Endothelial cell of umbilical vein (primary cell): Measurements from ENCODE around the gene ZBTB6. TPM values are rescaled to one million over a fixed set of nuclear protein-coding genes. Genes with fewer than 3 reads are reported as not detected.

Experiments
- BruUV-seq: library from RNA; stranded (reverse); fragments of 400-500 nt; replicated peaks from 2 replicates; lab custom pipeline; 2021; lab: Mats Ljungman, UMichigan
- CTCF ChIA-PET: fragments of 300-600, 350-600 bp; sonication (Branson Sonifier 250); formaldehyde crosslinking; loops from one replicate; lab custom pipeline; 2021; ENCODE audit warnings: antibody characterized with exemption, inconsistent platforms; lab: Charles Lee
- POLR2A ChIA-PET: fragments of 300-600, 350-600 bp; sonication (Branson Sonifier 250); formaldehyde crosslinking; loops from one replicate; lab custom pipeline; 2021; ENCODE audit warnings: antibody characterized with exemption, inconsistent platforms; lab: Charles Lee
- DNase-seq: peaks from one replicate; pipeline ENCODE4 v3.0.0-alpha.2; 2011; ENCODE audit warnings: low read depth, low spot score
- FAIRE-seq: peaks from 2 replicates; lab custom pipeline; 2011; peaks lifted over from hg19 to GRCh38; lab: Jason Lieb, UNC
- H2AFZ ChIP-seq: 2 replicates; pipeline ENCODE4 v1.6.0; 2012; ENCODE audit warnings: low read depth, low read length, control low read depth, inconsistent platforms
- H3K27ac ChIP-seq: 2 replicates; pipeline ENCODE4 v1.5.1; 2011; ENCODE audit warnings: low read depth, mild to moderate bottlenecking, control low read depth, low read length, moderate library complexity; ENCODE audit not compliant: insufficient read depth
- H3K27me3 ChIP-seq, 2 experiments: 2 replicates each; pipeline versions ENCODE4 v1.6.0 to v1.6.1; 2011; ENCODE audit warnings: low read length in 2 of 2, mixed read lengths in 1 of 2; ENCODE audit not compliant: control insufficient read depth in 2 of 2, insufficient read depth in 2 of 2
- H3K36me3 ChIP-seq, 2 experiments: 2 replicates in 1 of 2; 3 replicates in 1 of 2; pipeline ENCODE4 v1.5.1; 2011; ENCODE audit warnings: low read length in 2 of 2, mild to moderate bottlenecking in 1 of 2, moderate library complexity in 1 of 2; ENCODE audit not compliant: control insufficient read depth in 2 of 2, insufficient read depth in 2 of 2; ENCODE audit errors: extremely low read depth in 1 of 2
- H3K4me1 ChIP-seq: 3 replicates; pipeline ENCODE4 v1.5.1; 2011; ENCODE audit warnings: mild to moderate bottlenecking, low read length; ENCODE audit not compliant: control insufficient read depth, insufficient read depth; ENCODE audit errors: extremely low read depth
- H3K4me2 ChIP-seq: 2 replicates; pipeline ENCODE4 v1.6.1; 2011; ENCODE audit warnings: low read length, control low read depth, mixed read lengths; ENCODE audit not compliant: insufficient read depth
- H3K4me3 ChIP-seq, 3 experiments: fragments of 200-600 bp in 1 of 3; sonication (generic), shearing (Covaris generic) in 1 of 3; replicated peaks in 1 of 3; 2 replicates each; pipeline ENCODE4 v1.5.1; 2011 to 2016; ENCODE audit warnings: control low read depth in 3 of 3, low read length in 3 of 3, mild to moderate bottlenecking in 2 of 3, inconsistent platforms in 1 of 3, low read depth in 1 of 3, moderate library complexity in 1 of 3; ENCODE audit not compliant: insufficient read depth in 1 of 3
- H3K79me2 ChIP-seq: 2 replicates; pipeline ENCODE4 v1.6.0; 2012; ENCODE audit warnings: low read length, inconsistent platforms; ENCODE audit not compliant: control insufficient read depth, insufficient read depth
- H3K9ac ChIP-seq: replicated peaks from 2 replicates; pipeline ENCODE3; 2011; ENCODE audit warnings: low read length, control low read depth; ENCODE audit not compliant: insufficient read depth; ENCODE audit errors: extremely low read depth
- H3K9me1 ChIP-seq: replicated peaks from 3 replicates; pipeline ENCODE4 v1.6.0; 2011; ENCODE audit warnings: mild to moderate bottlenecking, low read length; ENCODE audit not compliant: control insufficient read depth, insufficient read depth; ENCODE audit errors: extremely low read depth
- H3K9me3 ChIP-seq: replicated peaks from 2 replicates; pipeline ENCODE4 v1.5.1; 2012; ENCODE audit warnings: low read length, inconsistent platforms; ENCODE audit not compliant: control insufficient read depth, insufficient read depth
- H4K20me1 ChIP-seq: replicated peaks from 2 replicates; pipeline ENCODE3; 2011; ENCODE audit warnings: mild to moderate bottlenecking, low read length; ENCODE audit not compliant: control insufficient read depth, insufficient read depth; ENCODE audit errors: extremely low read depth
- EZH2 ChIP-seq: IDR thresholded peaks from 2 replicates; pipeline ENCODE4 v1.6.1; 2012; ENCODE audit warnings: borderline replicate concordance, low read depth, mild to moderate bottlenecking, moderate library complexity, low read length, inconsistent platforms; ENCODE audit not compliant: severe bottlenecking
- FOS ChIP-seq: IDR thresholded peaks from 2 replicates; pipeline ENCODE4 v1.6.1; 2011; ENCODE audit warnings: mild to moderate bottlenecking, low read length, moderate library complexity, borderline replicate concordance; ENCODE audit not compliant: insufficient read depth
- GATA2 ChIP-seq: IDR thresholded peaks from 2 replicates; pipeline ENCODE4 v1.7.0; 2011; ENCODE audit warnings: low read depth, mild to moderate bottlenecking, moderate library complexity, mixed read lengths, low read length; ENCODE audit not compliant: insufficient read length, insufficient read depth
- JUN ChIP-seq: IDR thresholded peaks from 2 replicates; pipeline ENCODE4 v1.6.1; 2011; ENCODE audit warnings: borderline replicate concordance, low read depth; ENCODE audit not compliant: insufficient read length, insufficient read depth
- MYC ChIP-seq: IDR thresholded peaks from one replicate; pipeline ENCODE4 v1.6.1; 2011; ENCODE audit warnings: mild to moderate bottlenecking, low read depth, low read length
- POLR2A ChIP-seq: IDR thresholded peaks from 2 replicates; pipeline ENCODE4 v1.6.1; 2012; ENCODE audit warnings: low read depth, mild to moderate bottlenecking, control low read depth, low read length
- POLR2AphosphoS5 ChIP-seq: IDR thresholded peaks from 2 replicates; pipeline ENCODE4 v1.6.1; 2012; ENCODE audit warnings: low read depth, mild to moderate bottlenecking, control low read depth, low read length, moderate library complexity; ENCODE audit not compliant: insufficient read depth
- dilution Hi-C: fragments of 300-500 bp; cut with MboI; formaldehyde crosslinking; loops from one replicate; pipeline ENCODE4 v1.15.0; 2019; ENCODE audit warnings: low sequenced_read_pairs; ENCODE audit not compliant: extremely low pct_ligation_motif_present
- intact Hi-C: fragments of 100-400 bp; cut with micrococcal nuclease; formaldehyde crosslinking; loops from one replicate; pipeline ENCODE4 v1.10.0; 2022
- polyA plus RNA-seq, 4 experiments: library from polyadenylated mRNA; depleted of rRNA in 3 of 4; stranded (reverse) in 3 of 4; unstranded in 1 of 4; fragments of >200 nt; gene quantifications; 2 replicates each; pipeline versions ENCODE4 v1.2.1 to v1.2.3, GENCODE V29; 2011 to 2012; ENCODE audit warnings: missing spikeins in 1 of 4
- total RNA-seq: library from RNA; stranded (reverse); gene quantifications from 2 replicates; pipeline ENCODE4 v1.2.3, GENCODE V29; 2021
- TF ChIP-seq, protein P1 (sequence below): IDR thresholded peaks from 2 replicates; pipeline ENCODE4 v1.6.1; 2011; ENCODE audit not compliant: insufficient read depth, insufficient read length
- TF ChIP-seq, protein P2 (sequence below), 2 donors: IDR thresholded peaks; 1 replicate in 1 of 2; 2 replicates in 1 of 2; pipeline ENCODE4 v1.5.1; 2011; ENCODE audit warnings: low read length in 2 of 2, mild to moderate bottlenecking in 2 of 2, moderate library complexity in 2 of 2, control low read depth in 1 of 2, inconsistent platforms in 1 of 2, low read depth in 1 of 2; ENCODE audit not compliant: insufficient read depth in 1 of 2; ENCODE audit errors: extremely low read depth in 1 of 2

The ZBTB6 gene
- total and polyA plus RNA-seq, 2 donors (not counting 3 experiments of a cell fraction or from before 2014, with no cell fraction given) = 1.6 to 5.5 TPM

DNA sequence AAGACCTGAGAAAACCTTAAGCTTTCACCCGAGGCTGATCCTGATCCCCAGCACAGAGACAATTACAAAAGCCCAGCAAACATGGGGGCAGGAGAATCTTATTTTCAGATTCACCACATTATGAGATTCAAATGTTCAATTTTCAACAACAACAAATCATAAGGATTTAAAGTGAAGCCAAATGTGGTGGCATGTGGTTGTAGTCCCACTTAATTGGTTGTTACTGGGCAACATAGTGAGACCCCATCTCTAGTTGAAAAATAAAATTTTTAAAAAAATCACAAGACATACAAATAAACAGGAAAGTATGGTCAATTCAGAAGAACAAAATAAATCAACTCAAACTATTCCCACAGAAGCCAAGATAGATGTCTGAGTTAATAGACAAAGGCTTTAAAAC lies 23.8 kb upstream of the ZBTB6 start:
- peaks cover 34% of the 10 kb centered on the region for H3K79me2 ChIP-seq
- no peak overlapping the region for H3K4me3 ChIP-seq
- no peak overlapping the region for H3K27ac ChIP-seq
- peaks cover under 1% of the 10 kb centered on the region for H4K20me1 ChIP-seq
- H3K4me2 ChIP-seq = no peak overlapping the region
- BruUV-seq = no TSS peak
- no peak overlapping the region for H2AFZ ChIP-seq
- dilution Hi-C loops = no loop called here
- POLR2A ChIA-PET = interaction anchor here (0.6 kb wide), 1 partner anchor 23 kb away, joined by 4 read pairs; no protein-coding TSS in a partner anchor
- no peaks in the 10 kb centered on the region for H3K9me3 ChIP-seq
- intact Hi-C loops = no loop called here
- no peaks in the 10 kb centered on the region for H3K9me1 ChIP-seq
- peaks cover 13% of the 10 kb centered on the region for H3K4me1 ChIP-seq
- no peak for DNase-seq
- peaks cover 2 to 8% of the 10 kb centered on the region in 2 experiments for H3K36me3 ChIP-seq
- FAIRE-seq = no peak
- CTCF ChIA-PET = interaction anchor here (1.6 kb wide), 1 partner anchor 54 kb away, joined by 5 read pairs; no protein-coding TSS in a partner anchor
- no peaks in the 10 kb centered on the region for H3K27me3 ChIP-seq
- no peak for TF ChIP-seq JUN
- TF ChIP-seq POLR2A = no peak
- TF ChIP-seq, protein P1, sequence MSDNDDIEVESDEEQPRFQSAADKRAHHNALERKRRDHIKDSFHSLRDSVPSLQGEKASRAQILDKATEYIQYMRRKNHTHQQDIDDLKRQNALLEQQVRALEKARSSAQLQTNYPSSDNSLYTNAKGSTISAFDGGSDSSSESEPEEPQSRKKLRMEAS = no peak
- TF ChIP-seq MYC = no peak
- no peak for TF ChIP-seq EZH2
- no peak for TF ChIP-seq GATA2
- no peak for TF ChIP-seq POLR2AphosphoS5
- TF ChIP-seq FOS = no peak
- TF ChIP-seq, protein P2, sequence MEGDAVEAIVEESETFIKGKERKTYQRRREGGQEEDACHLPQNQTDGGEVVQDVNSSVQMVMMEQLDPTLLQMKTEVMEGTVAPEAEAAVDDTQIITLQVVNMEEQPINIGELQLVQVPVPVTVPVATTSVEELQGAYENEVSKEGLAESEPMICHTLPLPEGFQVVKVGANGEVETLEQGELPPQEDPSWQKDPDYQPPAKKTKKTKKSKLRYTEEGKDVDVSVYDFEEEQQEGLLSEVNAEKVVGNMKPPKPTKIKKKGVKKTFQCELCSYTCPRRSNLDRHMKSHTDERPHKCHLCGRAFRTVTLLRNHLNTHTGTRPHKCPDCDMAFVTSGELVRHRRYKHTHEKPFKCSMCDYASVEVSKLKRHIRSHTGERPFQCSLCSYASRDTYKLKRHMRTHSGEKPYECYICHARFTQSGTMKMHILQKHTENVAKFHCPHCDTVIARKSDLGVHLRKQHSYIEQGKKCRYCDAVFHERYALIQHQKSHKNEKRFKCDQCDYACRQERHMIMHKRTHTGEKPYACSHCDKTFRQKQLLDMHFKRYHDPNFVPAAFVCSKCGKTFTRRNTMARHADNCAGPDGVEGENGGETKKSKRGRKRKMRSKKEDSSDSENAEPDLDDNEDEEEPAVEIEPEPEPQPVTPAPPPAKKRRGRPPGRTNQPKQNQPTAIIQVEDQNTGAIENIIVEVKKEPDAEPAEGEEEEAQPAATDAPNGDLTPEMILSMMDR (IDR thresholded peaks at IDR 0.05; ENCODE audit: extremely low read depth in 1 of 2, insufficient read depth in 1 of 2, low read depth in 1 of 2, low read length in 2 of 2) = no peak
- no peak overlapping the region for H3K9ac ChIP-seq
